ENCODE measurements around the gene QKI. TPM values are rescaled to one million over a fixed set of nuclear protein-coding genes. Genes with fewer than 3 reads are reported as not detected.

Gene QKI
- total and polyA plus RNA-seq, 9 donors: 44.6 to 151 (median 105) TPM

- Histone ChIP-seq H3K27ac (no peak overlapping the region), H3K36me3 (no peaks in the 10 kb centered on the region), H3K27me3 (no peaks in the 10 kb centered on the region), H3K4me1 (ENCODE audit: insufficient read depth) (peaks cover 5% of the 10 kb centered on the region), H3K4me3 (no peak overlapping the region), H3K9me3 (no peaks in the 10 kb centered on the region)
- intact Hi-C loops (cut with DNase I): loop anchor here in 1 of 4 donors (10.0 kb wide), 1 partner anchor 1485 kb away; no protein-coding TSS in a partner anchor
- DNase-seq: no peak
- TF ChIP-seq POLR2A (IDR thresholded peaks at IDR 0.05) (no peak), CTCF (IDR thresholded peaks at IDR 0.05) (no peak), EP300 (IDR thresholded peaks at IDR 0.05) (no peak)
These were observed 25.5 kb downstream of the QKI start for GRCh38 chr6:163439997-163440396.

GRCh38 chr6:163442336-163442735 lies 27.8 kb downstream of the QKI start:
- Histone ChIP-seq H3K27ac (no peak overlapping the region), H3K4me1 (ENCODE audit: insufficient read depth) (peaks cover 9% of the 10 kb centered on the region), H3K36me3 (no peaks in the 10 kb centered on the region), H3K9me3 (no peaks in the 10 kb centered on the region), H3K4me3 (no peak overlapping the region), H3K27me3 (no peaks in the 10 kb centered on the region)
- intact Hi-C loops (cut with DNase I): no loop called here
- TF ChIP-seq EP300 (IDR thresholded peaks at IDR 0.05) (no peak), CTCF (IDR thresholded peaks at IDR 0.05) (no peak), POLR2A (IDR thresholded peaks at IDR 0.05) (no peak)
- 89 to 99% (median 93%) methylated on average over 2 of the region's 2 CpGs for WGBS, 3 donors
- no peak for DNase-seq

GRCh38 chr6:163444077-163444476 lies 29.6 kb downstream of the QKI start:
- 87 to 93% (median 89%) methylated on average over 2 of the region's 2 CpGs for WGBS, 3 donors

GRCh38 chr6:163446549-163446948 lies 32.0 kb downstream of the QKI start:
- no peak overlapping the region for H3K4me3 ChIP-seq
- H3K9me3 ChIP-seq: no peaks in the 10 kb centered on the region
- no peaks in the 10 kb centered on the region for H3K27me3 ChIP-seq
- H3K27ac ChIP-seq: no peak overlapping the region
- peaks cover 10% of the 10 kb centered on the region for H3K4me1 ChIP-seq (ENCODE audit: insufficient read depth)
- 77 to 82% (median 77%) methylated on average over 4 of the region's 4 CpGs for WGBS, 3 donors
- no peak for TF ChIP-seq CTCF (IDR thresholded peaks at IDR 0.05)
- TF ChIP-seq EP300 (IDR thresholded peaks at IDR 0.05): no peak
- TF ChIP-seq POLR2A (IDR thresholded peaks at IDR 0.05): no peak
- no peaks in the 10 kb centered on the region for H3K36me3 ChIP-seq
- no peak for DNase-seq
- intact Hi-C loops (cut with DNase I): no loop called here

More at GRCh38 chr6:163444077-163444476, 29.6 kb downstream of the QKI start:
- H3K36me3 ChIP-seq: no peaks in the 10 kb centered on the region
- no peaks in the 10 kb centered on the region for H3K9me3 ChIP-seq
- no peak for DNase-seq
- no peaks in the 10 kb centered on the region for H3K27me3 ChIP-seq
- no peak for TF ChIP-seq CTCF (IDR thresholded peaks at IDR 0.05)
- no peak for TF ChIP-seq POLR2A (IDR thresholded peaks at IDR 0.05)
- TF ChIP-seq EP300 (IDR thresholded peaks at IDR 0.05): no peak
- intact Hi-C loops (cut with DNase I): no loop called here
- H3K4me3 ChIP-seq: no peak overlapping the region
- peaks cover 12% of the 10 kb centered on the region for H3K4me1 ChIP-seq (ENCODE audit: insufficient read depth)
- H3K27ac ChIP-seq: no peak overlapping the region

All from ovary (tissue), 9 donors.